ENCODE results near the gene SYNCRIP. TPM values are rescaled to one million over a fixed set of nuclear protein-coding genes. Genes with fewer than 3 reads are reported as not detected.

The SYNCRIP gene
- total RNA-seq, 1 donor from 2014 or later = 127 TPM

DNA sequence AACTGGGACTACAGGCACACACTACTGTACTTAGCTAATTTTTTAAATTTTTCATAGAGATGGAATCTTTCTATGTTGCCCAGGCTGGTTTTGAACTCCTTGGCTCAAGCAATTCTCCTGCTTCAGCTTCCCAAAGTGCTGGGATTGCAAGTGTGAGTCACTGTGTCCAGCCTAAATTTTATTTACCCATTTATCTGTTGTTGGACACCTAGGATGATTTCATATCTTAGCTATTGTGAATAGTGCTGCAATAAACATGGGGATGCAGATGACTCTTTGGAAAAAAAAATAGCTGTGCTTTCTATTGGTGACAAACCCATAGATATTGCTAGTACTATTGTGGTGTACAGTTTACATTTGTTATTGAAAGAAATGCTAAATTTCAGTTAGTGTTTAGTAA lies 19.6 kb upstream of the SYNCRIP start:
- peaks cover 8% of the 10 kb centered on the region for H3K9me3 Mint-ChIP-seq (ENCODE audit: low read depth)
- H3K4me3 Mint-ChIP-seq (ENCODE audit: low read depth) = no peak overlapping the region
- H3K36me3 Mint-ChIP-seq (ENCODE audit: insufficient read depth) = peaks cover 12% of the 10 kb centered on the region
- H3K4me1 Mint-ChIP-seq (ENCODE audit: low read depth) = no peaks in the 10 kb centered on the region
- H3K27me3 Mint-ChIP-seq = no peaks in the 10 kb centered on the region
- H3K27ac Mint-ChIP-seq = no peak overlapping the region
- TF ChIP-seq, protein P1, sequence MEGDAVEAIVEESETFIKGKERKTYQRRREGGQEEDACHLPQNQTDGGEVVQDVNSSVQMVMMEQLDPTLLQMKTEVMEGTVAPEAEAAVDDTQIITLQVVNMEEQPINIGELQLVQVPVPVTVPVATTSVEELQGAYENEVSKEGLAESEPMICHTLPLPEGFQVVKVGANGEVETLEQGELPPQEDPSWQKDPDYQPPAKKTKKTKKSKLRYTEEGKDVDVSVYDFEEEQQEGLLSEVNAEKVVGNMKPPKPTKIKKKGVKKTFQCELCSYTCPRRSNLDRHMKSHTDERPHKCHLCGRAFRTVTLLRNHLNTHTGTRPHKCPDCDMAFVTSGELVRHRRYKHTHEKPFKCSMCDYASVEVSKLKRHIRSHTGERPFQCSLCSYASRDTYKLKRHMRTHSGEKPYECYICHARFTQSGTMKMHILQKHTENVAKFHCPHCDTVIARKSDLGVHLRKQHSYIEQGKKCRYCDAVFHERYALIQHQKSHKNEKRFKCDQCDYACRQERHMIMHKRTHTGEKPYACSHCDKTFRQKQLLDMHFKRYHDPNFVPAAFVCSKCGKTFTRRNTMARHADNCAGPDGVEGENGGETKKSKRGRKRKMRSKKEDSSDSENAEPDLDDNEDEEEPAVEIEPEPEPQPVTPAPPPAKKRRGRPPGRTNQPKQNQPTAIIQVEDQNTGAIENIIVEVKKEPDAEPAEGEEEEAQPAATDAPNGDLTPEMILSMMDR (IDR thresholded peaks at IDR 0.05; ENCODE audit: unreplicated experiment) = no peak
- no peak for DNase-seq (ENCODE audit: low spot score, unreplicated experiment)

DNA sequence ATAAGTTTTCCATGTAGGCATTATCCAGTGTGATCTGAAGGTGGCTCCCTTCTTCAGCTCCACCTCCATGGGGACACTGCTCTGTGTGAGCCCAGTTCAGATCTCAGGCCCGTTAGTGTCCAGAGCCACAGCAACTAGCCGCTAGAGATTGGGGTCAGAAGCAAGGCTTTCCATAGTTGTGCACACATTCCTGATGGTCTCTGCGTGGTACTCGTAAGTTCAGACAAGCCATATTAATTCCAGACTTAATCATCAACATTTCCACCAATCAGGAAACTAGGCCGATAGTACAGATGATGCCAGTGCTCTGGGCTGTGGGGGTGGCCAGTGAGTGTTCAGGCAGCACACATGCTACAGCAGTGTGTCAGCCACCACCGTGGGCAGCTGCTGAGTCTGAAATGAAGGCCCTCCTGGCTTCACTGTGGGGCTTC lies 17.5 kb upstream of the SYNCRIP start:
- Mint-ChIP-seq H3K36me3 (ENCODE audit: insufficient read depth) (peaks cover 12% of the 10 kb centered on the region), H3K4me3 (ENCODE audit: low read depth) (no peak overlapping the region), H3K4me1 (ENCODE audit: low read depth) (peaks cover 4% of the 10 kb centered on the region), H3K9me3 (ENCODE audit: low read depth) (peaks cover 9% of the 10 kb centered on the region), H3K27me3 (no peaks in the 10 kb centered on the region), H3K27ac (no peak overlapping the region)
- no peak for DNase-seq (ENCODE audit: low spot score, unreplicated experiment)
- TF ChIP-seq, protein P1 (IDR thresholded peaks at IDR 0.05; ENCODE audit: unreplicated experiment) = no peak

DNA sequence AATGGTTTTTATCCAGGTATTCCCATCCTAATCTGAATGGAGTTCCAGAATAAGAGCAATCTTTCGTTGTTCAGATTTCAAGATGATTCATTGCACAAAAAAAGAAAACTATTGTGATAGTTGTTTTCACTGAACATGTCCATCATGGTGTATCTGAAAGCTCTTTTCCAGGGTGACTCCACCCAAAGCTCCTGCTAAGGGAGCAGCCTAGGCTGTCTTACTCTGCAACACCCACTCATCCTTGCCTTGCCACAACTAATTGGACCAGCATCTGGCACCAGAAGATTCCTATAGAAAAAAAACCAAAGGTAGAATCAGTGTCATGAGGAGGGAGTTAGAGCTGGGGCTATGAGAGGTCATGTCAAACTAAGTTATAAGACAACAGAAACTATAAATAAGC lies 7.9 kb upstream of the SYNCRIP start:
- no peak for DNase-seq (ENCODE audit: low spot score, unreplicated experiment)
- Mint-ChIP-seq H3K4me3 (ENCODE audit: low read depth) (no peak overlapping the region), H3K9me3 (ENCODE audit: low read depth) (peaks cover 5% of the 10 kb centered on the region)

DNA sequence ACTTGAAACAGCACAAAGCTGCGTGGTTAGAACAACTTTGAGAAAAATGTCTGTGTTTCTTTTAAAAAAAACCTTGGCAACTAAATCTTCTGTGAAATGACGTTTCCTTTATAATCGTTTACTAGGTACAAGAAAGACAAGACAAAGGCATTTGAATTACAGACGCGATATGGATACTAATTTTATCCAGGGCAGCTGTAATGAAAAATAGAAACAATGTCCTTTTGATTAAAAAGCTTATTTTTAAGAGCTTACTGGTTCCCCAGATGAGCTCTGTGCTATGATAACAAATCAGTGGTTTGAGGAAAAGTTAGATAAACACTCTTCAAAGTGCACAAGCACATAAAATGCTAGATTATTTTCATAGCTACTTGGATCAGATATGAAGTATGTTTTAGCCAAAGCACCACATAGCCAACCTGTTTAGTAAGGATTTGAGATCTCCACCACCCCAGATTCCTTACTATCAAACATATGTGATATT lies 1.6 kb upstream of the SYNCRIP start:
- Mint-ChIP-seq H3K4me1 (ENCODE audit: low read depth) (peaks cover 29% of the 10 kb centered on the region), H3K4me3 (ENCODE audit: low read depth) (peak overlapping the region; percentile 83), H3K36me3 (ENCODE audit: insufficient read depth) (peaks cover 17% of the 10 kb centered on the region), H3K27ac (peak overlapping the region; percentile 98), H3K9me3 (ENCODE audit: low read depth) (peaks cover 9% of the 10 kb centered on the region), H3K27me3 (no peaks in the 10 kb centered on the region)
- TF ChIP-seq, protein P1 (IDR thresholded peaks at IDR 0.05; ENCODE audit: unreplicated experiment) = no peak
- no peak for DNase-seq (ENCODE audit: low spot score, unreplicated experiment)

More for the DNA sequence above, 7.9 kb upstream of the SYNCRIP start:
- TF ChIP-seq, protein P1 (IDR thresholded peaks at IDR 0.05; ENCODE audit: unreplicated experiment) = no peak
- Mint-ChIP-seq H3K27me3 (no peaks in the 10 kb centered on the region), H3K36me3 (ENCODE audit: insufficient read depth) (peaks cover 3% of the 10 kb centered on the region), H3K27ac (no peak overlapping the region), H3K4me1 (ENCODE audit: low read depth) (peaks cover 1% of the 10 kb centered on the region)

DNA sequence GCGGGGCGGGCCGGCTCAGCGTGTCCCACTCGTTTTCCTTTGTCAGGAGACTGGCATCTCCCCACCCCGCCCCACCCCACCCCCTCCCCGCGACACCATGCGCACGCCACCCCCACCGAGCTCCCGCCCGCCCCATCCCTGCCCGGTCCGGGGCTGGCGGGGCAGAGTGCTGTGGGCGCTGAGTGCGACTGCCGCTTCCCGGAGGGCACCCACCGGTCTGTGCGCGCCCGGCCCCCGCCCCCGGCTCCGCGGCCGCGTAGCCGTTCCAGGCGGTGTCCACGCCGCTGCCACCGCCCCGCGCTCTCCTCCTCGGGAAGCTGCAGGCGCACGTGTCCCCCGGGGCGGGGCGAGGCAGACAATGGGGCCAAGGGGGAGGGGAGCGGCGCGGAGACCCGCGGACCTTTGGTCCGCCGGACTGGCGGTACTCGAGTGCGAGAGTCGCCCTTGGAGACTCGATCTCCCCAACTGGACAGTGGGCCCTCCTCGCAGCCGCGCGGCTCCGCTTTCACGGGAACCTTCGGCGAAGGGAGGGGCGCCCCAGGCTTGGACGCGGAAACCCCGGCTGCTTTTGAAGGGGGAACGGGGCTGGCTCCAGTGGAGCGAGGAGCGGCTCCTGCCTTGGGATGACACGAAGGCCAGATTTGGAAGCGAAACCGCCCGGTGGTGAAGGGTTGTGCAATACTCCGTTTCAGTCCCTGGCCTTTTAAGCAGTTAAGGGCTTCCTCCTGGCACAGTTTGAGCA lies 1.0 kb upstream of the SYNCRIP start:
- Mint-ChIP-seq H3K4me3 (ENCODE audit: low read depth) (peak overlapping the region; percentile 91), H3K36me3 (ENCODE audit: insufficient read depth) (peaks cover 22% of the 10 kb centered on the region), H3K27me3 (no peaks in the 10 kb centered on the region), H3K27ac (peak overlapping the region; percentile 100), H3K9me3 (ENCODE audit: low read depth) (peaks cover 9% of the 10 kb centered on the region), H3K4me1 (ENCODE audit: low read depth) (peaks cover 33% of the 10 kb centered on the region)
- TF ChIP-seq, protein P1 (IDR thresholded peaks at IDR 0.05; ENCODE audit: unreplicated experiment) = no peak
- DNase-seq (ENCODE audit: low spot score, unreplicated experiment) = peak; percentile 83

All from progenitor cell of endocrine pancreas (in vitro differentiated cells).